Ovary (tissue), 9 donors: Measurements from ENCODE around the gene ZNRF1. TPM values are rescaled to one million over a fixed set of nuclear protein-coding genes. Genes with fewer than 3 reads are reported as not detected.

ENCODE experiments used
- DNase-seq, 5 donors: peaks; one replicate each; pipeline ENCODE4 v3.0.0-alpha.2; 2019 to 2020
- H3K27ac ChIP-seq, 2 donors: fragments of 200-600 bp; one replicate each; pipeline versions ENCODE4 v1.5.1 to v1.8.0; 2019 to 2022
- H3K27me3 ChIP-seq: fragments of 200-600 bp; one replicate; pipeline ENCODE4 v1.8.0; 2022
- H3K36me3 ChIP-seq: fragments of 200-600 bp; sonication (generic); one replicate; pipeline ENCODE4 v1.5.1; 2019
- H3K4me1 ChIP-seq: one replicate; pipeline ENCODE4 v1.8.1; 2013; ENCODE audit warnings: mild to moderate bottlenecking, moderate library complexity; ENCODE audit not compliant: insufficient read depth
- H3K4me3 ChIP-seq: fragments of 200-600 bp; sonication (generic); one replicate; pipeline ENCODE4 v1.5.1; 2017
- H3K9me3 ChIP-seq, 2 donors: fragments of 200-600 bp in 1 of 2; sonication (generic) in 1 of 2; one replicate each; pipeline versions ENCODE4 v1.5.1 to v1.8.1; 2013 to 2019; ENCODE audit warnings: mild to moderate bottlenecking in 1 of 2, moderate library complexity in 1 of 2
- EP300 ChIP-seq: sonication (generic); formaldehyde crosslinking; IDR thresholded peaks from one replicate; pipeline ENCODE4 v1.6.1; 2017; ENCODE audit warnings: antibody characterized with exemption
- POLR2A ChIP-seq: fragments of 450-650 bp; IDR thresholded peaks from one replicate; pipeline ENCODE4 v1.6.1; 2017; ENCODE audit warnings: antibody characterized with exemption, mild to moderate bottlenecking, moderate library complexity
- WGBS, 3 donors: extraction: QIAGEN DNeasy Blood & Tissue Kit in 1 of 3; methylation state at CpG; one replicate each; pipeline versions ENCODE4 v1.1.5 to v1.1.7; 2013 to 2017; 5-methylcytosine and 5-hydroxymethylcytosine counted together
- intact Hi-C, 4 donors: fragments of 100-400 bp; cut with DNase I; formaldehyde crosslinking; loops; one replicate each; pipeline versions ENCODE4 v1.11.0 to v1.15.1; 2022 to 2023
- polyA plus RNA-seq, 2 donors: library from polyadenylated mRNA; stranded (reverse); fragments of 200-250 nt in 1 of 2; fragments of 350-450 nt in 1 of 2; fragmentation: Illumina TruSeq in 1 of 2; extraction: RNeasy Lipid Tissue Mini Kit (QIAGEN cat#74804) in 1 of 2; gene quantifications; one replicate each; pipeline ENCODE4 v1.2.3, GENCODE V29; 2013 to 2014
- total RNA-seq, 7 donors: library from RNA; depleted of rRNA in 2 of 7; stranded (reverse); fragments of >200 nt in 2 of 7; fragmentation: NEBNext Ultra II Directional in 3 of 7; extraction: Animal tissue kit (Norgen Biotek cat#: 25700) in 3 of 7; gene quantifications; one replicate each; pipeline versions ENCODE4 v1.1.0 to v1.2.4, GENCODE V29; 2016 to 2023
- TF ChIP-seq, protein P1 (sequence below), 3 donors: fragments of 450-650 bp in 2 of 3; fragments of 200-600 bp in 1 of 3; IDR thresholded peaks; one replicate each; pipeline versions ENCODE4 v1.5.1 to v1.8.0; 2016 to 2022; ENCODE audit warnings: antibody characterized with exemption in 3 of 3, mild to moderate bottlenecking in 1 of 3
- donor health status: DM: no; HTN: no; CAD: no; lungs with moderate emphysema.
- donor health status: DM: no; HTN: no; CAD: no.
- donor health status: Bipolar disorder and iron deficiency.
- donor health status: DM: yes; HTN: yes; CAD: no.
- donor health status: DM: no; HTN: no; CAD: no.
- donor health status: DM: yes; HTN: yes; CAD: no.

Gene ZNRF1
- total and polyA plus RNA-seq, 9 donors, result 10.8 to 27.9 (median 24.3) TPM

DNA sequence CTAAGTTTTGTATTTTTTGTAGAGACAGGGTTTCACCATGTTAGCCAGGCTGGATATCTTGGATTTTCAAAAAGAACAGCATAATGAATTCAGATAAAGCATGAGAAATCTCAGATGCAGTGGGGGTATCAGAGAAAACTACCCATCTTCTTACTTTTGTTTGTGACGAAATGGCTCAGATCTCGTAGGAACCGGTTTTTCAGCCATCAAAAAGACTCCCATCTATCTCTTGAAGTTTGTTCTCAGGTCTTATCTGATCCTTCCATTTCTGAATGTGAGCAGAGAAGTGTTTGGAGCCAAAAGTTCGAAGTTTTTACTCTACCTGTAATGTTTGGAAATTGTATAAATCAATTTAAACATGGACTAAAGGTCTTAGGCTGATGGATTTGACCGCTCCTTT lies 60.6 kb downstream of the ZNRF1 start:
- TF ChIP-seq EP300, result no peak
- TF ChIP-seq POLR2A, result no peak
- TF ChIP-seq, protein P1, sequence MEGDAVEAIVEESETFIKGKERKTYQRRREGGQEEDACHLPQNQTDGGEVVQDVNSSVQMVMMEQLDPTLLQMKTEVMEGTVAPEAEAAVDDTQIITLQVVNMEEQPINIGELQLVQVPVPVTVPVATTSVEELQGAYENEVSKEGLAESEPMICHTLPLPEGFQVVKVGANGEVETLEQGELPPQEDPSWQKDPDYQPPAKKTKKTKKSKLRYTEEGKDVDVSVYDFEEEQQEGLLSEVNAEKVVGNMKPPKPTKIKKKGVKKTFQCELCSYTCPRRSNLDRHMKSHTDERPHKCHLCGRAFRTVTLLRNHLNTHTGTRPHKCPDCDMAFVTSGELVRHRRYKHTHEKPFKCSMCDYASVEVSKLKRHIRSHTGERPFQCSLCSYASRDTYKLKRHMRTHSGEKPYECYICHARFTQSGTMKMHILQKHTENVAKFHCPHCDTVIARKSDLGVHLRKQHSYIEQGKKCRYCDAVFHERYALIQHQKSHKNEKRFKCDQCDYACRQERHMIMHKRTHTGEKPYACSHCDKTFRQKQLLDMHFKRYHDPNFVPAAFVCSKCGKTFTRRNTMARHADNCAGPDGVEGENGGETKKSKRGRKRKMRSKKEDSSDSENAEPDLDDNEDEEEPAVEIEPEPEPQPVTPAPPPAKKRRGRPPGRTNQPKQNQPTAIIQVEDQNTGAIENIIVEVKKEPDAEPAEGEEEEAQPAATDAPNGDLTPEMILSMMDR (IDR thresholded peaks at IDR 0.05), result no peak
- no peaks in the 10 kb centered on the region for H3K9me3 ChIP-seq
- WGBS, 3 donors, result 95 to 96% (median 96%) methylated on average over 5 of the region's 5 CpGs
- H3K36me3 ChIP-seq, result no peaks in the 10 kb centered on the region
- H3K27ac ChIP-seq, result peak overlapping the region in 1 of 2 donors; percentile 16
- intact Hi-C loops, result no loop called here
- H3K4me3 ChIP-seq, result no peak overlapping the region
- no peaks in the 10 kb centered on the region for H3K27me3 ChIP-seq
- peaks cover 19% of the 10 kb centered on the region for H3K4me1 ChIP-seq
- no peak for DNase-seq

DNA sequence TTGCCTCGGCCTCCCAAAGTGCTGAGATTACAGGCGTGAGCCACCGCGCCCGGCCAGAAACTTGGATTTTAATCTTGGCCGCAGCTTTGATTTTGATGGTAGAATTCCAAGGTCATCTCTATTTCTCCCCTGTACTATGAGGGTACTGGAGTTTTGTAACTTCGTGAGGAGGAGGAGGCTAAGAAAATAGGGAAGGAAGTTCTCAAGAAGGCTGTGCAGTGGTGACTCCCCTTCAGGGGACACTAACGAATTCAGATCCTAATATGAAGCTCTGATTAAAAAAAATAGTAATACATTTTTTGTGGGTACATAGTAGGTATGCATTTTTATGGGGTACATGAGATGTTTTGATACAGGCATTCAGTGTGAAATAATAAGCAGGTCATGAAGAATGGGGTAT lies 61.9 kb downstream of the ZNRF1 start:
- H3K27ac ChIP-seq, result no peak overlapping the region
- DNase-seq, result no peak
- no peaks in the 10 kb centered on the region for H3K27me3 ChIP-seq
- H3K36me3 ChIP-seq, result no peaks in the 10 kb centered on the region
- H3K4me3 ChIP-seq, result no peak overlapping the region
- intact Hi-C loops, result no loop called here
- no peaks in the 10 kb centered on the region for H3K9me3 ChIP-seq
- peaks cover 22% of the 10 kb centered on the region for H3K4me1 ChIP-seq
- 24 to 47% (median 42%) methylated on average over 8 of the region's 8 CpGs for WGBS, 3 donors
- no peak for TF ChIP-seq POLR2A
- TF ChIP-seq EP300, result no peak
- TF ChIP-seq, protein P1 (IDR thresholded peaks at IDR 0.05), result no peak

DNA sequence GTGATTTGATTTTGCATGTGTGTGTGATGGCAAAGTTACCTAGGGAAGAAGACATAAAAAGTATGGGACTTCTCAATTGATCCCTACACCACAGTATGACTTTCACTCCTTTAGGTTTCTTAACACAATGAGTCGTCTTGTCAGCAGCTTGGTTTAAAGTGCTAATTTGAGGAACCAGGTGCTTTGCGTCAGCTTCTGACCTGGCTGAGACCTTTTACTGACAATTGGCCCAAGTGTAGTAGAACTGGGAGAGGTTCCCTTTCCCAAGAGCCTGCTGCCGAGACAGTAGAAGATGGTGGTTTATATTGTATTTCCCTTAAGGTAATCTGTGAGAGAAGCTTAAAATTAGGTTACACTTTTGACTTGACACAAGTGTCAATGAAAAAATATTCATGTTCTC lies 62.8 kb downstream of the ZNRF1 start:
- TF ChIP-seq POLR2A (no peak), EP300 (no peak)
- TF ChIP-seq, protein P1 (IDR thresholded peaks at IDR 0.05), result no peak
- Histone ChIP-seq H3K9me3 (no peaks in the 10 kb centered on the region), H3K27me3 (no peaks in the 10 kb centered on the region), H3K36me3 (no peaks in the 10 kb centered on the region), H3K4me3 (no peak overlapping the region), H3K27ac (peak overlapping the region in 1 of 2 donors; percentile 29), H3K4me1 (peaks cover 22% of the 10 kb centered on the region)
- peak in 2 of 5 donors; percentile 30 to 60 for DNase-seq
- intact Hi-C loops, result no loop called here
- 24 to 40% (median 38%) methylated on average over 3 of the region's 3 CpGs for WGBS, 3 donors

DNA sequence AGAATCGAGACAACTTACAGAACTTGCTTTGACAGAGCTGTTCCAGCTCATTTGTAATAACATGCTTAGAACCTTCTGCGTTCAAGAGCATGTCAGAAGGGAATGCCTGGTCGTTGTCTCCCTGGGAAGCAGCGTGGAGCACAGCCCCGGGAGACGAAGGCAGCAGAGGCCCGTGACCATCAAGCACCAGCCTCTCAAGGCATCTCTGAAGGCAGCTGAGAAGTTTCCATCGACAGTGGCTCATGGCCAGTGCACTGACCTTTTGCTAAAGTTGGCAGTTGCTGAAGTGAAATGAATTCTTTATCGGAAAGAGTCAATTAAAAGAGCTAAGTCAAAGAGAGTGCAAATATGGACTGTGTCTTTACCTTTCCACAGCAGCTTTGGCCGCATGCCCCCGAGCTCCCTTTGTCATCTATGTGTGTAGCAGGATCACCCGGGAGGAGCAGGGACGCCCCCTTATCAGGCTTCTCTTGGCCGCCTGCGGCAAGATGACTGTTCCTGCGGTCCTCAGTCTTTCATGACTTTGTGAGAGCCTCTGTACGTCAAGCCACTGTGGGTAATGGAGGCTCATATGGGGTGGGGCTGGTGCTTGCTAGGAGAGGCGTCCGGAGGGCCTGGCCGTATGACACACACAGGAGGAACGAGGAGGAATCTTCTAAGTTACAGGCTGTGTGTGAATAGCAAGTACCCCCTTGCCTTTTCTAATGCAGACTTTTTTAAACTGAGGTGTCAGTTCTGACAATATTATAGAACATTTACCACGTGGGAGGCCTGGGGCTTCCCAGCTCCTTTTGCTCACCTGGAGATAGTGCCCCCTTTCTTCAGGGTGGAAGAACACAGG lies 63.5 kb downstream of the ZNRF1 start:
- DNase-seq, result peak; percentile 36 to 55 (median 42)
- Histone ChIP-seq H3K4me3 (no peak overlapping the region), H3K27ac (peak overlapping the region in 1 of 2 donors; percentile 29), H3K4me1 (peaks cover 22% of the 10 kb centered on the region), H3K27me3 (no peaks in the 10 kb centered on the region), H3K36me3 (no peaks in the 10 kb centered on the region), H3K9me3 (no peaks in the 10 kb centered on the region)
- TF ChIP-seq, protein P1 (IDR thresholded peaks at IDR 0.05), result no peak
- no peak for TF ChIP-seq EP300
- no peak for TF ChIP-seq POLR2A
- WGBS, 3 donors, result 55 to 60% (median 55%) methylated on average over 22 of the region's 22 CpGs
- intact Hi-C loops, result no loop called here
